ENCODE results near the gene PGP. TPM values are rescaled to one million over a fixed set of nuclear protein-coding genes. Genes with fewer than 3 reads are reported as not detected.
A peak's percentile ranks its signal among the peaks of the same experiment; 100 is the strongest.

PGP gene
- total RNA-seq, 4 donors from 2014 or later, result 13.1 to 27.0 (median 23.2) TPM

GRCh38 chr16:2166263-2167067 lies 48.2 kb downstream of the PGP start:
- peaks cover 0 to 67% (median 9%) of the 10 kb centered on the region in 3 donors for H3K36me3 ChIP-seq
- no peak for DNase-seq (ENCODE audit: low spot score in 2 of 2)
- 89% methylated on average over 17 of the region's 17 CpGs for WGBS, 2 donors

GRCh38 chr16:2165861-2166260 lies 48.8 kb downstream of the PGP start:
- 93 to 98% methylated on average over 11 to 12 of the region's 12 CpGs for WGBS, 2 donors
- no peaks in the 10 kb centered on the region for H3K9me3 ChIP-seq
- peaks cover 0 to 61% (median 6%) of the 10 kb centered on the region in 3 donors for H3K36me3 ChIP-seq

More at GRCh38 chr16:2166263-2167067, 48.2 kb downstream of the PGP start:
- H3K27me3 ChIP-seq, result no peaks in the 10 kb centered on the region
- H3K9me3 ChIP-seq, result no peaks in the 10 kb centered on the region
- H3K4me1 ChIP-seq, result peaks cover 0 to 14% (median 3%) of the 10 kb centered on the region in 4 donors
- H3K27ac ChIP-seq, result no peak overlapping the region
- no peak for TF ChIP-seq EP300 (IDR thresholded peaks at IDR 0.05)
- TF ChIP-seq, protein P1, sequence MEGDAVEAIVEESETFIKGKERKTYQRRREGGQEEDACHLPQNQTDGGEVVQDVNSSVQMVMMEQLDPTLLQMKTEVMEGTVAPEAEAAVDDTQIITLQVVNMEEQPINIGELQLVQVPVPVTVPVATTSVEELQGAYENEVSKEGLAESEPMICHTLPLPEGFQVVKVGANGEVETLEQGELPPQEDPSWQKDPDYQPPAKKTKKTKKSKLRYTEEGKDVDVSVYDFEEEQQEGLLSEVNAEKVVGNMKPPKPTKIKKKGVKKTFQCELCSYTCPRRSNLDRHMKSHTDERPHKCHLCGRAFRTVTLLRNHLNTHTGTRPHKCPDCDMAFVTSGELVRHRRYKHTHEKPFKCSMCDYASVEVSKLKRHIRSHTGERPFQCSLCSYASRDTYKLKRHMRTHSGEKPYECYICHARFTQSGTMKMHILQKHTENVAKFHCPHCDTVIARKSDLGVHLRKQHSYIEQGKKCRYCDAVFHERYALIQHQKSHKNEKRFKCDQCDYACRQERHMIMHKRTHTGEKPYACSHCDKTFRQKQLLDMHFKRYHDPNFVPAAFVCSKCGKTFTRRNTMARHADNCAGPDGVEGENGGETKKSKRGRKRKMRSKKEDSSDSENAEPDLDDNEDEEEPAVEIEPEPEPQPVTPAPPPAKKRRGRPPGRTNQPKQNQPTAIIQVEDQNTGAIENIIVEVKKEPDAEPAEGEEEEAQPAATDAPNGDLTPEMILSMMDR (IDR thresholded peaks at IDR 0.05), result no peak
- no peak for TF ChIP-seq POLR2A (IDR thresholded peaks at IDR 0.05)
- H3K4me3 ChIP-seq, result no peak overlapping the region

GRCh38 chr16:2163211-2163881 lies 51.3 kb downstream of the PGP start:
- no peaks in the 10 kb centered on the region for H3K9me3 ChIP-seq
- no peaks in the 10 kb centered on the region for H3K27me3 ChIP-seq
- no peak for DNase-seq (ENCODE audit: low spot score in 2 of 2)
- peaks cover 0 to 45% (median 29%) of the 10 kb centered on the region in 4 donors for H3K4me1 ChIP-seq
- TF ChIP-seq EP300 (IDR thresholded peaks at IDR 0.05) (no peak), POLR2A (IDR thresholded peaks at IDR 0.05) (no peak)
- TF ChIP-seq, protein P1 (IDR thresholded peaks at IDR 0.05), result no peak
- H3K27ac ChIP-seq, result peak overlapping the region in 2 of 4 donors; percentile 50 to 96
- peaks cover 0 to 37% (median 6%) of the 10 kb centered on the region in 3 donors for H3K36me3 ChIP-seq
- 91 to 92% methylated on average over 11 to 25 of the region's 26 CpGs for WGBS, 2 donors
- no peak overlapping the region for H3K4me3 ChIP-seq

More at GRCh38 chr16:2165861-2166260, 48.8 kb downstream of the PGP start:
- no peak overlapping the region for H3K4me3 ChIP-seq
- peaks cover 0 to 20% (median 4%) of the 10 kb centered on the region in 4 donors for H3K4me1 ChIP-seq
- no peak for TF ChIP-seq POLR2A (IDR thresholded peaks at IDR 0.05)
- TF ChIP-seq EP300 (IDR thresholded peaks at IDR 0.05), result no peak
- TF ChIP-seq, protein P1 (IDR thresholded peaks at IDR 0.05), result no peak
- no peak overlapping the region for H3K27ac ChIP-seq
- H3K27me3 ChIP-seq, result no peaks in the 10 kb centered on the region
- no peak for DNase-seq (ENCODE audit: low spot score in 2 of 2)

- Histone ChIP-seq H3K27me3 (no peaks in the 10 kb centered on the region), H3K4me3 (no peak overlapping the region), H3K27ac (peak overlapping the region in 2 of 4 donors; percentile 50 to 96), H3K9me3 (no peaks in the 10 kb centered on the region), H3K36me3 (peaks cover 0 to 30% (median 0%) of the 10 kb centered on the region in 3 donors), H3K4me1 (peaks cover 0 to 51% (median 35%) of the 10 kb centered on the region in 4 donors)
- no peak for DNase-seq (ENCODE audit: low spot score in 2 of 2)
- 90 to 91% methylated on average over 10 to 11 of the region's 13 CpGs for WGBS, 2 donors
- TF ChIP-seq EP300 (IDR thresholded peaks at IDR 0.05) (no peak), POLR2A (IDR thresholded peaks at IDR 0.05) (no peak)
- TF ChIP-seq, protein P1 (IDR thresholded peaks at IDR 0.05), result no peak
Measured at GRCh38 chr16:2162676-2163118, 51.9 kb downstream of the PGP start.
